GM10847 (cell line): ENCODE data around the gene HSD17B2.

Experiments used
- POLR2A ChIP-seq: IDR thresholded peaks from 2 replicates; pipeline ENCODE4 v1.6.1; 2011; ENCODE audit not compliant: insufficient read length; ENCODE audit errors: extremely low read depth

Gene HSD17B2

GRCh38 chr16:82016263-82016662 lies 18.8 kb upstream of the HSD17B2 start:
- no peak for TF ChIP-seq POLR2A

- no peak for TF ChIP-seq POLR2A
These were observed 18.1 kb upstream of the HSD17B2 start for GRCh38 chr16:82016964-82017363.

- no peak for TF ChIP-seq POLR2A
These were observed 17.0 kb upstream of the HSD17B2 start for GRCh38 chr16:82017911-82018568.

- no peak for TF ChIP-seq POLR2A
These were observed 15.5 kb upstream of the HSD17B2 start for GRCh38 chr16:82019535-82019934.

GRCh38 chr16:82020051-82020450 lies 15.0 kb upstream of the HSD17B2 start:
- no peak for TF ChIP-seq POLR2A

GRCh38 chr16:82023206-82023605 lies 11.8 kb upstream of the HSD17B2 start:
- TF ChIP-seq POLR2A = no peak

GRCh38 chr16:82024316-82024715 lies 10.7 kb upstream of the HSD17B2 start:
- TF ChIP-seq POLR2A = no peak

GRCh38 chr16:82024883-82025282 lies 10.2 kb upstream of the HSD17B2 start:
- TF ChIP-seq POLR2A = no peak

- no peak for TF ChIP-seq POLR2A
These were observed 7.4 kb upstream of the HSD17B2 start for GRCh38 chr16:82027629-82028064.

- TF ChIP-seq POLR2A = no peak
These were observed 3.7 kb upstream of the HSD17B2 start for GRCh38 chr16:82031116-82032084.

GRCh38 chr16:82033006-82033405 lies 2.0 kb upstream of the HSD17B2 start:
- TF ChIP-seq POLR2A = no peak

- TF ChIP-seq POLR2A = no peak
These were observed 1.3 kb upstream of the HSD17B2 start for GRCh38 chr16:82033683-82034300.

- TF ChIP-seq POLR2A = no peak
These were observed 2.2 kb downstream of the HSD17B2 start for GRCh38 chr16:82037251-82037650.

- no peak for TF ChIP-seq POLR2A
These were observed 2.6 kb downstream of the HSD17B2 start for GRCh38 chr16:82037666-82038065.

- TF ChIP-seq POLR2A = no peak
These were observed 5.2 kb downstream of the HSD17B2 start for GRCh38 chr16:82040296-82040695.

- TF ChIP-seq POLR2A = no peak
These were observed 6.5 kb downstream of the HSD17B2 start for GRCh38 chr16:82041542-82041941.
